Fibroblast of pulmonary artery (primary cell): Measurements from ENCODE around the gene CFL1.

Experiments used
- DNase-seq: peaks from one replicate; pipeline ENCODE4 v3.0.0-alpha.2; 2010; ENCODE audit warnings: low read depth
- H3K4me3 ChIP-seq: replicated peaks from 2 replicates; pipeline ENCODE4 v1.5.1; 2011; ENCODE audit warnings: low read depth, mild to moderate bottlenecking, control low read depth, low read length, moderate library complexity
- TF ChIP-seq, protein P1 (sequence below): IDR thresholded peaks from 2 replicates; pipeline ENCODE4 v1.5.1; 2011; ENCODE audit warnings: mild to moderate bottlenecking, control low read depth, low read length, inconsistent platforms; ENCODE audit errors: missing control alignments

The CFL1 gene

DNA sequence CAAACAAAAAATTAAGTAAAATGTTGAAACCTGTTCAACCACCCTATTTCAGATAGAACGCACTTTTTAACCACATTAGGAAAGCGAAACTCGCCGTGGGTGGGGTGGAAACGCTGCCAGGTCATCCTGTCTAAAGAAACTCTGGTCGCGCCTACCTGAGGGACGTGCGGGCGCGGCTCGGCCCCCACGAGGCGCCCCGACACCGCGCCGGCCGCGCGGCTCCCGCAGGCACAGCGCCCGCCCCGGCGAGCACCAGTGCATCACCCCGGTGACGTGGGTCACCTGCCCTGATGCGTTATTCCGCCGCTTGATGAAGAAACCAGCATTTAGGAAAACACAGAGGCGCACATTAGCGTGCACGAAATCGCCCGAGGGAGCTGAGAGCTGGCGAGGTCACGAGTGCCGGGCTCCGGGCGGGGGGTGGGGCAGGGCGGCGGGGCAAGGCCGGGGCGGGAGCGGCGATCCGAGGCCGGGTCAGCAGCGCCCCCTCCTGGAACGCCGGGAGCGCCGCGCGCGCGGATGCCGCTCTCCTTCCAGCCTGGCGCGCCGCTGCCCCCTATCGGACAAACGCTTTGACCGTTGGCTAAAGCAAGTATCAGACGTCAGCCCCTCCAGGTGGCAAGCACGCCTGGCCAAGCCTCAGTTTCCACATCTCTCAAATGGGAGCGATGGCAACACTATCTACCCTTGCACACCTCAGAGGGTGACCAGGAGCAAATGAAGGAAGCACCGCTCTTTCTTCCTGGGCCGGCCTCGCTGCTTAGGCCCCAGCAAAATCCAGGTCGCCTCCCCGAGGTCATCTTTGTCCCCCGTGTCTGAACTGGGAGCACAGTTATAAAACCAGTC lies 39.9 kb downstream of the CFL1 start:
- TF ChIP-seq, protein P1, sequence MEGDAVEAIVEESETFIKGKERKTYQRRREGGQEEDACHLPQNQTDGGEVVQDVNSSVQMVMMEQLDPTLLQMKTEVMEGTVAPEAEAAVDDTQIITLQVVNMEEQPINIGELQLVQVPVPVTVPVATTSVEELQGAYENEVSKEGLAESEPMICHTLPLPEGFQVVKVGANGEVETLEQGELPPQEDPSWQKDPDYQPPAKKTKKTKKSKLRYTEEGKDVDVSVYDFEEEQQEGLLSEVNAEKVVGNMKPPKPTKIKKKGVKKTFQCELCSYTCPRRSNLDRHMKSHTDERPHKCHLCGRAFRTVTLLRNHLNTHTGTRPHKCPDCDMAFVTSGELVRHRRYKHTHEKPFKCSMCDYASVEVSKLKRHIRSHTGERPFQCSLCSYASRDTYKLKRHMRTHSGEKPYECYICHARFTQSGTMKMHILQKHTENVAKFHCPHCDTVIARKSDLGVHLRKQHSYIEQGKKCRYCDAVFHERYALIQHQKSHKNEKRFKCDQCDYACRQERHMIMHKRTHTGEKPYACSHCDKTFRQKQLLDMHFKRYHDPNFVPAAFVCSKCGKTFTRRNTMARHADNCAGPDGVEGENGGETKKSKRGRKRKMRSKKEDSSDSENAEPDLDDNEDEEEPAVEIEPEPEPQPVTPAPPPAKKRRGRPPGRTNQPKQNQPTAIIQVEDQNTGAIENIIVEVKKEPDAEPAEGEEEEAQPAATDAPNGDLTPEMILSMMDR = peak; percentile 78

DNA sequence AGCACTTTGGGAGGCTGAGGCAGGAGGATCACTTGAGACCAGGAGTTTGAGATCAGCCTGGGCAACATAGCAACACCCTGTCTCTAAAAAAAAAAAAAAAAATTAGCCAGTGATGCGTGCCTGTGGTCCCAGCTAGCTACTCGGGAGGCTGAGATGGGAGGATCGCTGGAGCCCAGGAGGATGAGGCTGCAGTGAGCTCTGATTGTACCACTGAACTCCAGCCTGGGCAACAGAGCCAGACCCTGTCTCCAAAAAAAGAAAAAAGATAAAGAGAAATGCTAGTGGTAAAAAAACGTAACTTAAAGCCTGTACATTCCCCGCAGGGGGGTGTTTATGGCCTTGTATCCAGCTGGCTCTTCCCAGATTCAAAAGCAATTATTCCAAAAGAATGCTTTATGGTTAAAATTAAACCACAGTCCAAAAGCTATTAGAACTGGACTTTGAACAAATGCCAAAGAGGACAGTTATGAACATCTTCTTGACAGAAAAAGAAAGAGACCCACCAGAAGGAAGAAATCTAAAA lies 40.6 kb downstream of the CFL1 start:
- TF ChIP-seq, protein P1 = no peak
- peak overlapping the region; percentile 56 for H3K4me3 ChIP-seq
- peak; percentile 12 for DNase-seq

More for the DNA sequence above, 39.9 kb downstream of the CFL1 start:
- peak; percentile 88 for DNase-seq
- H3K4me3 ChIP-seq = peak overlapping the region; percentile 56

DNA sequence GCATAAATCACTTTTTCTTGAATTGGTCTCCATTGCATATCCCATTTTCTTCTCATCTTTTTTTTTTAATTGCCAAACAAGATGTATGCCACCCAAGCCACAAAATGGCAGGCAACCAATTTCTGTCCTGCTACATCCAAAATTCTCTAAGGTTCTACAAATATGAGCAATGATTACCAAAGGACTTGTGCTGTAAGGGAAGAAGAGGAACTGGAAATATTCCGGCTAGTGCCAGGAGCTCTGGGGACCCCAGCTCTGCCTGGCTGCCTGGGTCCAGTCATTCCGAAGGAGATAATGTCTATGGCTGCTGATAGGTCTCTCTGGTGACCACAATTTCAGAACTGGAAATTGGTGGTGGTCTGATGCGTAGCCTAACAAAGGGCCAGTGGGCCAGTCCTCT lies 41.3 kb downstream of the CFL1 start:
- no peak for DNase-seq
- no peak overlapping the region for H3K4me3 ChIP-seq

DNA sequence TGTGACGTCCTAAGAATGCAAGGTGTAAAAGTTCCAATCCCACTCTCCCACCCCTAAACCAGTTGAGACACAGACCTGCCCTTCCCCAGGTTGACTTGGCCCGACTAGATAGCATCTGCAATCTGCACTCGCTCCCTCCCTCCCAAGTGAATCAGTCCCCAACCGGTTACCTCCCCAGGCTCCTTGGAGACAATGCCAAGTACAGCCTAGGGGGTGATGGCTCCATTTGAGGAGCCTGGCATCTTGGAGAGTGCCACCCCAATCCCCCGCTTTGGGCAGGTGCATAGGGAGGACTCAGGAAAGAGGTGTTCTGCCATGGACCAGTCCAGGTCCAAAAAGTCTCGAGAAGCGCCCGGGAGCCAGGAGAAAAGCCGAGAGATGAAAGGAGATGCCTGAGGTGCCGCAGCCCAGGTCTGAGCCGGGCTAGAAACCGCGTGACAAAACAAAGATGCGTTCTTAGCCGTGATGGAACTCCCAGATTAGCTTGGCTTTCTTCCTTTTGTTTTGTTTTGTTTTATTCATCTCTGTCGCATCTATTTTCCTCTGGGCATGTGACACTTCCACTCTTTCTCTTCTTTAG lies 42.9 kb downstream of the CFL1 start:
- H3K4me3 ChIP-seq = no peak overlapping the region
- TF ChIP-seq, protein P1 = no peak
- DNase-seq = no peak

More for the DNA sequence above, 41.3 kb downstream of the CFL1 start:
- TF ChIP-seq, protein P1 = no peak

DNA sequence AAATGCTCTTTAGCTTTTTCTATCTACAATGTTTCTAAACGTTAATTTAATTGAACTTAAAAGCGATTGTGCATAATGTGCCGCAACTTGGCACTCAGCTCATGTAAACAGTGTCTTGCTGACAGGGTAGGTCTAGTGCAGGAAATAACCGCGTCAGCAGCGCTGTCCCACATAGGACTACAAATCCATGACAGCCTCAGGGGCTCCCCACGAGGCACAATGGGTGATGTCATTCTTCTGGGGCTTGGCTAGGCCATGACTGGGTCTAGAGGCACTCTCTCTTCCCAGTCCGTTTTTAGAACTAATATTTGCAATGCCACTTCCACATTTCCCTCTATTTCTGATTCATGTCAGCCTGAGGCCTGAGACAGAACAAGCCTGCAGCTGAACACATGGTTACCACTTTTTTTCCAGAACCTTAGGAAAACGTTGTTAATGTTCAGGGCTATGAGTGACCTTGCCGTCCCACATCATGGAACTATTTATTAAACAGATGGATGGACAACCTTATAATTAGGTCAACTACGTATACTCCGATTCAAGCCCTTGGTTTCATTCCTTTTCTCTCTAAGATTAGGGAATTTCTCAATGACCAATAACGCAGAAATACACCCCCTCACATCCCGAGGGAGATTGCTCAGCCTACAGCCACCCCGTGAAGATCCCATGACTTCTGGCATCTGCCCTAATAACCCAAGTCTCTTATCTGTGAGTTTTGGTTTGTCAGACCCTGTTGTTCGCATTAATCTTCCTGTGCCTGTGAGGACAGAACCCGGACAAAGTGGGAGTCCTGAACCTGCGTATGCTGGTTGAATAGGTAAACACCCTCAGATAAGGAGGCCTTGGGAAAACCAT lies 43.6 kb downstream of the CFL1 start:
- TF ChIP-seq, protein P1 = no peak
- peak; percentile 15 for DNase-seq
- no peak overlapping the region for H3K4me3 ChIP-seq

DNA sequence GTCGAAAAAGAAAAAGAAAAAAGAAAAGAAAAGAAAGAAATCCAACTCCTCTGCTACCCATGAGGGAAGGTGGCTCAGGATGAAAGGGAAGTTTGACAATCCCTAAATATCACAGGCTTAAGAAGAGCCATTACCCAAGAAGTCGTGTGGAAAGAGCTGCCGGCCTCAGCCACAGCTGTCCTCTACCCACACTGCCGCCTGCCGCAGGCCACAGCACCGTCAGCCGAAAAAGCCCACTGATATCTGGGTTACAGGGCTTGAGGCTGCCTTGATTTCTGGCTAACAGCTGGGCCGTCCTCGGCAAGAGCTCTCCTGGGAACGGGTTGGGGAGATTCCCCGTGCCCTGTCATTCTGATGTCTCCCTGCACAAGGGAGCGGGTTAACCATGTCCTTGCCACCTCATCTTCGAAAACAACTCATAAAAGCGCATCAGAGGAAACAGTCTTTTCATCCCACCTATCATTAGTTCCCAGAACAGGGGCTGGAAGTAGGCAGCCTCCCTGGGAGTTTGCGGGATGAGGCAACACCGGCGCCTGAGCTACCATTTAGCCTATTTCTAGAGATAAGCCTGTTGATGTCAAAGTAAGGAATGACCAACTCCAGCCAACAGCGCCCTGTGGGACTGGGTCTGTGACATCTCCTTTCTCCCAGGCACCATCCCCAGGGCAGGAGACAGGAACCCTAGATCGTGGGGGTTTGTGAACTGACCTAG lies 46.1 kb downstream of the CFL1 start:
- DNase-seq = peak; percentile 14
- no peak overlapping the region for H3K4me3 ChIP-seq

More for the DNA sequence above, 46.1 kb downstream of the CFL1 start:
- TF ChIP-seq, protein P1 = no peak
